Stimulated activated CD4-positive, alpha-beta T cell treated with anti-CD3 and anti-CD28 coated beads, Interleukin-1b, Interleukin-23, amount 100 ng/mL, for 1 hour (primary cell): ENCODE measurements around the gene ANKRD23.
"Not testable (repeated sequence)": the region's sequence is repeated elsewhere in the genome, so short reads cannot be mapped to it uniquely, and the experiment has no call there.

Source experiments
- DNase-seq, 2 donors: peaks; one replicate each; pipeline ENCODE4 v3.0.0-alpha.2; 2020; ENCODE audit warnings: low read depth in 2 of 2

Gene ANKRD23

GRCh38 chr2:96843538-96844268 is at the start of gene ANKRD23:
TSS of gene ANKRD23 (minus strand) at chr2:96844021. CDS start at chr2:96843992, 29 bp downstream.
- no peak for DNase-seq

- no peak for DNase-seq
These were observed 47.9 kb upstream of the ANKRD23 start for GRCh38 chr2:96891591-96892333.

- no peak for DNase-seq
These were observed 47.0 kb upstream of the ANKRD23 start for GRCh38 chr2:96890726-96891385.

- DNase-seq: no peak
These were observed 46.4 kb upstream of the ANKRD23 start for GRCh38 chr2:96890252-96890651.

- DNase-seq: not testable (repeated sequence)
These were observed 45.7 kb upstream of the ANKRD23 start for GRCh38 chr2:96889502-96889901.

DNA sequence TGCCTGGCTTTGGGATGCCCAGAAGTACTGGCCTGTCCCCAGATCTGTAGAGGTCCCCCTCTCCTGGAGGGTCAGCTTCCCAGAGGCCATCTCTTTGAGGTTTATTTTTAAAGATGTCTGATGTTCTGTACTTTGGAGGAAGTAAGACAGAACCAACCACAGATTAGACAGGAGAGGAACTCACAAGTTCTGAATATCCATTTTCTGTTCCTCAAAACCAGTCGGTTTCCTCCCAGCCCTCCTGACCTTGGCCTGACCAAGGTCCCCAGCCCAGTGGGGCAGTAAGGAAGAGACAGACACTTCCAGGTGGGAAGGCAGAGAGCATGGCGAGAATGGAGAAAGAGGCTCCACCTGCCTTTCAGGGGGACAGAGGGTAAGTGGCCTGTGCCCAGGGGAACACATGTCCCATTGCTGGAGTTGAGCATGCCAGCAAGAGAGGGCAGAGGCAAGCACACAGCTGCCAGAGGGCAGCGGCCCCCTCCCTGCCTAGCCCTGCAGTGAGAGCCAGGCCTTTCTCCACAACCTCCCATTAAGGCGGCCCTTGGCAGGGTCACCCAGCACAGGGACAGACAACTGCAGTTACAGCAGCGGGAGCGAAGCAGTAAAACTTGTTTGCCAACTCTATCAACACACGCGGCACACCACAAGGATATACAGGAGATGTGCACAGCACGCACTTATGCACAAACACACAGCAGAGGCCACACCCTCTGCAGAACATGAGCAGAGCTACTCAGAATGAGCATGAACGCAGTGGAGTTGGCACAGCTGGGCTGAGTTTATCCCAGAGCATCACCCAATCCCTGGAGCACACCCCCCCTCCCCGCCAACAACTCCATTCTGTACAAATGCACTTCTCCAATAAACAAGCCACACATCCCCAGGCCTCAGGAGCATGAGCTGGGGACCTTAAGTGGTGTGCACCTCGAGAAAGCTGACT is 44.5 kb upstream of the ANKRD23 start:
- DNase-seq: no peak

DNA sequence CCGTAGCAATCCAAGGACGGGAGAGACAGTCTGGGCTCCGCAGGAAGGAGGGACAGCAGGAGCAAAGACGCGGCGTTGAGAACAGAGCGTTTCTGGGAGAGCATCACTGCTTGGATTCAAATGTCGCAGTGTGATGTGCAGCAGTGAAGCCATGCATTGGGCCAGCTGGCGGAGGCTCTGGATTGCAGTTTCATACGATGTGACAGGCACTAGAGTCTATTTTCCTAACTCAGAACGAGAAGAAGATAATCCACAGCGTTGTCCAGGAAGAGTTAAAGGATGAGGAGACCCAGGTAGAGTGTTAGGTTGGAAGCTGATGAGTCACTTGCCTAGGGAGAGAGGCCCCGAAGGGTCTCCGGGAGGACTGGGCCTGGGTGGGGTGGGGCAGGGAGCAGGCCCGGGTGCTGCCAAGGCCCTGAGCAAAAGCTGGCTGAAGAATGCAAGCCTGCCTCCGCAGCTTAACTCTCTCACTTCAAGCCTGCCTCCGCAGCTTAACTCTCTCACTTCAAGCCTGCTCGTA is 43.7 kb upstream of the ANKRD23 start:
- DNase-seq: no peak

DNA sequence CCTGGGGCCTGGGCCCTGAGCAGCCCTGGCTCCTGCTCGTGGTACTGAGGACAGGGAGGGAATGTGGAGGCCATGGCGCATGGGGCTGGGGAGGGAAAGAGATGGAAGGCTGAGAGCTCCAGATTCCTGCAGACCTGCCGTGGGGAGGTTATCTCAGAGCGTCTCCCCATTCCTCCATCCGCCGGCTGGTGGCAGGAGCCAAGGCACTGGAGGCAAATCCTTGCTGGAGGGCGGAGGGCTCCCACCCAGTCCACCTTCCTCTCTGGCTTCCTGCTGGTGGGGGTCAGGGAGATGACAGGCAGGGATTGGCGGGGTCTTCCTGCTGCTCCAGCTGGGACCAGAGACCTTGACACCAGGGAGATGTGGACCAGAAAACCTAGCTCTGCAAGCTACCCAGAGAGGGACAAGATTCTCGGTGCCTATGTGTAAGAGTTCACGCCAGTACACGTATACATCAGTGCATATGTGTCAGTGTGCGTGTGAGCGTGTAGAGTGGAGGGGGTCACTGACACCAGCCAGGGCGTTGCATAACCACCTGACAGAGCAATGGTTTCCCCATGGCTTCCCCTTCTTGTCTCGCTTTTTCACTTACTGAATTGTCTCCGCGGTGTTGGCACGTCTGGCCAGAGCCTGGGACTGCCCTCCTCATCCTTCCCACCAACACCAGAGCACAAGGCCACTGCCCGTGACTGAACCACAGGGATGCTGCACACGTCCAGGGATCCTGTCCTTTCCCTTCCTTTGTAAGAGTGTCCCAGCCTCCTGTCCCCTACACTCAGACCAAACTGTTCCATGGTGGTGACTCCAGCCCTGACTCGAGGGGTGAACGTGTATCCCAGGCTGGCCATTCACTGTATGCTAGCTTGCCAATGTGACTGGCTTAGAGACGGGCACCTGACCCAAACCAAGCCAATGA is 41.9 kb upstream of the ANKRD23 start:
- DNase-seq: no peak

GRCh38 chr2:96884299-96885094 is 40.7 kb upstream of the ANKRD23 start:
- no peak for DNase-seq

DNA sequence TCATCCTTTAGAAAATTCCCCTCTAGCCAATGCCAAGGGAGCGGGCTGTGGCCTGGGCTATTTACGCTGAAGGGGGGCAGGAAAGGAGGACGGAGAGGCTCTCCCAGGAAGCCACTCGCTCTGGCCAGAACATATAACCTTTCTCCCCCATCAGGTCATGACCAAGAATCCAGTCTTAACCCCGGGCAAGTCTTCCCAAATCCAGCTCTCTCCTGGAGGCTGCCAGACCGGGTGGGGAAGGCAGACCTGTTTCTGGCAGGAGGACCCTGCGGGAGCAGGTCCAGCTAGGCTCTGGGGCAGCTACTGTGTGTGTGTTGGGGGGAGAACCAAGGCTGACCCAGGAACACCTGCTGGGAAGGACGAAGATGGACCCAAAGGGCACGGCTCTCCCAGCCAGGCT is 39.5 kb upstream of the ANKRD23 start:
- DNase-seq: no peak

GRCh38 chr2:96882906-96883305 is 39.1 kb upstream of the ANKRD23 start:
- no peak for DNase-seq

- DNase-seq: no peak
These were observed 38.4 kb upstream of the ANKRD23 start for GRCh38 chr2:96882230-96882629.

GRCh38 chr2:96881349-96882195 is 37.8 kb upstream of the ANKRD23 start:
- DNase-seq: no peak

DNA sequence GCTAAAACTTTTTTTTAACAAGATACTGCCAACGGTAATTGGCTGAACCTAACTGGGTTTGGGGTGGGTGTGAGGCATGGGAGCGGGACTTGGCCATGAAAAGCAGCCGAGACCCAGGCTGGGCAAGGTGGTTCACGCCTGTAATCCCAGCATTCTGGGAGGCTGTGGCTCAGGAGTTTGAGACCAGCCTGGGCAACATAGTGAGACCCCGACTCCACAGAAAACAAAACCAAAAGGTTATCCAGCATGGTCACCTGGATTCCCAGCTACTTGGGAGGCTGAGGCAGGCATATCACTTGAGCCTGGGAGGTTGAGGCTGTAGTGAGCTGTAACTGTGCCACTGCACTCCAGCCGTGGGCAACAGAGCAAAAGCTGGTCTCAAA is 37.1 kb upstream of the ANKRD23 start:
- no peak for DNase-seq

- DNase-seq: no peak
These were observed 35.8 kb upstream of the ANKRD23 start for GRCh38 chr2:96879545-96880040.

DNA sequence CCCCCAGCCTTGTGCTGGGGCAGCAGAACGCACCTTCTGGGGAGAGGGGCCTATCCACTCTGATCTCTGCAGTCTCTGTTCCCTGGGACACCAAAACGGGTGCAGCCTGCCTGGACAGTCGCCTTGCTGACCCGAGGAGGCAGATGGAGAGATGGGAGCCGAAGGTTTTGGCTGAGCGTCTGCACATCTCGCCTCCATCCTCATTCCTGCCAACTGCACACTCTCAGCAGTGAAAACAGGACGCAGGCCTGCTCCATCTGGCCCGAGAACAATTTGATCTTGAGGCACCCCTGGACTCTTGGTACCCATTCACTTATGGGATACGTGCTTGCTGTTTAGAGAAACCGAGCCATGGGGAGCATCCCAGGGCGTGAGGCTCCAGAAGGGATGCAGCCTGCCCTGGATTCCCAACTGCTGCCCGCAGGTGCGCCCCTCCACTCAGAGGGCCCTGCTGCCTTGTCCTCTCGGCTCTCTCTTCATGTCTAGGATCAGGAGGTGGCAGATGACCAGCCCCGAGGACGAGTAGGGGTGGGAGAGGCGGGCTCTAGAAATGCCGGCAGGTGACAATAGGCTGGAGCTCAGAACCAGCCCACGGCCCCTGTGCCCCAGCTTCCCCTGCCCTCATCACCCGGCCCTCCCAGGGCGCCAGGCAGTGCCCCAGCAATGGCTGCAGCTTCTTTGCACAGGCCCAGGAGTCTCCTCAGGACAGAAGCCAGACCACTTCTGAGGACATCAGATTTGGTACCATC is 35.1 kb upstream of the ANKRD23 start:
- DNase-seq: no peak

DNA sequence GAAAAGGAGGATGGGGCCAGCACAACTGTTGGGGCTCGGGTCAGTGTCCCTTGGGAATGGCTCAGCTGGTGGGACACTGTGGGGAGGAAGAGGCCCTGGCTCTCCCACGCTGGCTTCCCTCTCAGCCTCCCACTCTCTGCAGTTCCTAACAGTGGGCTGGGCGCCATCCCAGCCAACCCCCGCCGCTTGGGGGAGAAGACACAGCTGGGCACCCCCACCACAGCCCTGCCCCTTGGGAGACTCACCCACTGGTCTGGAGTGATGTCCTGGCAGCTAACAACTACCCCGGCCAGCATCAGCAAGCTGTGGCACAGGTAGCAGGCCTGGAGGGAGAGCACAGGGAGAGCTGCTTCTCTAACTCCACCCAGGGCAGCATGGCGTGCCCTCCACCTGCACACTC is 34.4 kb upstream of the ANKRD23 start:
- no peak for DNase-seq

GRCh38 chr2:96877631-96878092 is 33.8 kb upstream of the ANKRD23 start:
- DNase-seq: no peak
